Activated CD8-positive, alpha-beta memory T cell treated with anti-CD3 and anti-CD28 coated beads, Interleukin-2, amount 10 ng/mL, durations not matched to agents 7 days and 5 days (primary cell): ENCODE data around the gene ADCK2. TPM values are rescaled to one million over a fixed set of nuclear protein-coding genes. Genes with fewer than 3 reads are reported as not detected.
"Not testable (repeated sequence)": the region's sequence is repeated elsewhere in the genome, so short reads cannot be mapped to it uniquely, and the experiment has no call there.

Experiments
- ATAC-seq: fragments of 150-1000 bp; cut with Tn5 transposase; one replicate; pipeline ENCODE4 v1.10.0; 2021; ENCODE audit warnings: moderate library complexity
- CTCF ChIA-PET: fragments of 350-600 bp; sonication (Branson Sonifier 250); formaldehyde crosslinking; loops from one replicate; lab custom pipeline; 2021; ENCODE audit warnings: antibody characterized with exemption; lab: Charles Lee
- DNase-seq: peaks from one replicate; pipeline ENCODE4 v3.0.0-alpha.2; 2020
- H3K27ac Mint-ChIP-seq: one replicate; pipeline ENCODE4 v1.8.0; 2021; ENCODE audit warnings: mild to moderate bottlenecking, mixed read lengths
- H3K27me3 Mint-ChIP-seq: one replicate; pipeline ENCODE4 v1.8.0; 2021; ENCODE audit warnings: mixed read lengths
- H3K36me3 Mint-ChIP-seq: one replicate; pipeline ENCODE4 v1.8.0; 2021; ENCODE audit warnings: mild to moderate bottlenecking, mixed read lengths
- H3K4me1 Mint-ChIP-seq: one replicate; pipeline ENCODE4 v1.8.0; 2021; ENCODE audit warnings: mixed read lengths
- H3K4me3 Mint-ChIP-seq: one replicate; pipeline ENCODE4 v1.8.0; 2021; ENCODE audit warnings: mild to moderate bottlenecking, moderate library complexity, mixed read lengths
- H3K9me3 Mint-ChIP-seq: one replicate; pipeline ENCODE4 v1.8.0; 2022; ENCODE audit warnings: low read depth, mixed read lengths
- total RNA-seq, 2 experiments: library from RNA; stranded (reverse); gene quantifications; one replicate each; pipeline ENCODE4 v1.2.3, GENCODE V29; 2021

Gene ADCK2
- total RNA-seq, 2 experiments from 2014 or later = 18.3 to 23.2 TPM

DNA sequence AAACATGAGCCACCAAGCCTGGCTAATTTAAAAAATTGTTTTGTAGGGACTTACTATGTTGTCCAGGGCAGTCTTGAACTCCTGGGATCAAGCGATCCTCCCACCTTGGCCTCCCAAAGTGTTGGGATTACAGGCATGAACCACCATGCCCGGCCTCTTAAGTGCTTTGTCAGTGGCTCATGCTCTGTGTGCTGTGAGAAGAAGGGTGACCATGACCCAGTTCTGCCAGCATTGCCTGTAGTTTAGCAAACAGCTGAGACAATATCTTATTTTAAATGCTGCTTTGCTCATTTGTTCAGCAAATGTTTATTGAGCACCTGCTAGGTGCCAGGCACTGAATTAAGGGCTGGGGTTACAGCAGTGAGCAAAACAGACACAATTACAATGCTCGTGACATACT, 9.0 kb downstream of the ADCK2 start:
- Mint-ChIP-seq H3K27me3 (no peaks in the 10 kb centered on the region), H3K4me3 (no peak overlapping the region)

DNA sequence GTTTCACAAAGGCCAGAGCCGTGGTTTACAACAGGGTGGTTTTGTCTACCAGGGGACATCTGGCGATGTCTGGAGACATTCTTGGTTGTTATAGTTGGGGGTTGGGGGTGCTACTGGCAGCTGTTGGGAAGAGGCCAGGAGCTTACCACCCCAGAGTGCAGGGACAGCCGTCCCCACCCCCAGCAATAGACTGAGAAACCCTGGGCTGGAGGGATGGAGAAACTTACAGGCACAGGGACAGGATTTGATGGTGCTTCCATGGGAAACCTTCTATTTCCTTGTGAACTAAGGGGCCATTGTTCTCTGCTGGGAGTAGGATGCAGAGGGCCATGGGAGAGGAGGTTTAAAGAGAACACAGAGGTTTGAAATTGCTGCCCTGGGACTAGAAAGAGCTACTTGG, 10.9 kb downstream of the ADCK2 start:
- no peaks in the 10 kb centered on the region for H3K27me3 Mint-ChIP-seq
- no peaks in the 10 kb centered on the region for H3K9me3 Mint-ChIP-seq
- DNase-seq (no peak), ATAC-seq (no peak)
- no peaks in the 10 kb centered on the region for H3K4me1 Mint-ChIP-seq
- no peak overlapping the region for H3K27ac Mint-ChIP-seq
- CTCF ChIA-PET = no interaction called here
- H3K4me3 Mint-ChIP-seq = no peak overlapping the region
- peaks cover 26% of the 10 kb centered on the region for H3K36me3 Mint-ChIP-seq

More for the DNA sequence above, 9.0 kb downstream of the ADCK2 start:
- Mint-ChIP-seq H3K27ac (no peak overlapping the region), H3K4me1 (no peaks in the 10 kb centered on the region), H3K9me3 (no peaks in the 10 kb centered on the region), H3K36me3 (peaks cover 22% of the 10 kb centered on the region)
- ATAC-seq (no peak), DNase-seq (no peak)
- CTCF ChIA-PET = no interaction called here

DNA sequence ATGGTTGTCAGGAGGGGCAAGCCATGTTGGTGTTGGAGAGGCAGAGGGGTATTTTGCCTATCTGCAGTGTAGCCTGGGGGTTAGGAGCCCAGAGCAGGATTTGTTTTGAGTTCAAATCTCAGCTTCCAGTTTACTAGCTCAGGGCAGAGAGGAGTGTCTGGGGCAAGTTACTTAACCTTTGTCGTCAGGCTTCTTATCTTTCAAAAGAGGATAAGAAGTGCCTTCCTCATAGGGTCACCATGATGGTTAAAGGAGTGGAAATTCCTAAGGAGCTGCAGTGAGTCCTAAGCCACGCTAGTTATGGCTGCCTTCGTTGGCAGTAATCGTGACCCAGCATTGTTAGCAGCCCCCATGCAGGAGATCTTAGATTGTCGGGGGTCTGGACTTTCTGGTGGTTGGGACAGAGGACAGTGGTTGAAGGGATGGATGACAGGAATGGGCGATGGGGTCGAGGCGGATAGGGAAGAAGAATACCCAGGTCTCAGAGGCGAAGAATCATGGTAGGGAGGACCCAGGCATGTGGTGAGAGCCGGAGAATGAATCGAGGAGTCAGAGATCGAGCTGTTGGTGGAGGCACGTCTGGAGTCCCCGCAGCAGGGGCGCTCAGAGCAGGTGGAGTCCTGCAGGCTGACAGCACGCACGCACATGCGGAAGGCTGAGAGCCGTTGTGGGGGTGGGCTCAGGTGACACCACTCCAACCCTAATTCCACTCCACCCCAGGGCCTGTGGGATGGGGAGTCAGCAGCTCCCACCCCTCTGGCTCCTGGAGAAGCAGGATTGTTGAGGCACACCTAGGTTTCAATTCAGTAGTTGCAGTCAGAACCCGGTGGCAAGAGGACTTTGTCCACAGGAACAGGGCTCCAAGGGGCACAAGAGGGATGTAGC, 11.6 kb downstream of the ADCK2 start:
- Mint-ChIP-seq H3K4me1 (no peaks in the 10 kb centered on the region), H3K27me3 (no peaks in the 10 kb centered on the region), H3K4me3 (no peak overlapping the region), H3K27ac (no peak overlapping the region), H3K36me3 (peaks cover 23% of the 10 kb centered on the region), H3K9me3 (no peaks in the 10 kb centered on the region)
- CTCF ChIA-PET = interaction anchor here (0.6 kb wide), 1 partner anchor 214 kb away, joined by 3 read pairs; no protein-coding TSS in a partner anchor
- ATAC-seq (no peak), DNase-seq (no peak)

DNA sequence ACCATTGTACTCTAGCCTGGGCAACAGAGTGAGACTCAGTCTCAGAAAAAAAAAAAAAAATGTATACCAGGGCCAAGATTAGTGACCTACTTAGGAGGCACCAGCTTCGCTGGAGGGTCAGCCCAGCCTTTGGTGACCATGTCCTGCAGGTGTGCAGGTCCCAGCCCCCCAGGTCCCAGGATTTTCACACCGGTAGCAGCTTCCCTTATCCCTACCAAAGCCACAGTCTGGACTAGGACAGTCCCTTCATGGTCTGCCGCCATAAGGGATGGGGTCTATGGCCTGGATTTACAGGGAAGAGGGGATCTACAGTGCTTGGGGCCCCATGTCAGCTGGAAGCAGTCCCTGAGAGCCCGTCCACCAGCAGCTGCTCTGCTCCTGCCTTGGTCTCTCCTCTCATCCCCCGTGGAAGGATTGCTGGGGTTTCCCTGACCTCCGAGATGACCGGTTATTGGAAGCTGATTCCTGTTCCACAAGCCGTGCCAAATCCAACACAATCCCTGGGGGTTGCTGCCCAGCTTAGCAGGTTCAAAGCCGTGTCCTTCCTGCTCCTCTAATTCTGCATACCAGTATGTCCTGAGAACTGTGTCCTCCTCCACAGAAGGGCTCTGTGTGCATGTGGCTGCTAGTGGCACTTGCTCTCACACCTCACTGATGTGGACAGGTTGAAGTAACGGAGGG, 12.8 kb downstream of the ADCK2 start:
- CTCF ChIA-PET = interaction anchor here (0.6 kb wide), 1 partner anchor 213 kb away, joined by 3 read pairs; no protein-coding TSS in a partner anchor
- ATAC-seq (no peak), DNase-seq (no peak)
- H3K4me3 Mint-ChIP-seq = no peak overlapping the region
- H3K9me3 Mint-ChIP-seq = no peaks in the 10 kb centered on the region
- H3K27me3 Mint-ChIP-seq = no peaks in the 10 kb centered on the region
- no peaks in the 10 kb centered on the region for H3K4me1 Mint-ChIP-seq
- H3K27ac Mint-ChIP-seq = no peak overlapping the region
- H3K36me3 Mint-ChIP-seq = peaks cover 17% of the 10 kb centered on the region

DNA sequence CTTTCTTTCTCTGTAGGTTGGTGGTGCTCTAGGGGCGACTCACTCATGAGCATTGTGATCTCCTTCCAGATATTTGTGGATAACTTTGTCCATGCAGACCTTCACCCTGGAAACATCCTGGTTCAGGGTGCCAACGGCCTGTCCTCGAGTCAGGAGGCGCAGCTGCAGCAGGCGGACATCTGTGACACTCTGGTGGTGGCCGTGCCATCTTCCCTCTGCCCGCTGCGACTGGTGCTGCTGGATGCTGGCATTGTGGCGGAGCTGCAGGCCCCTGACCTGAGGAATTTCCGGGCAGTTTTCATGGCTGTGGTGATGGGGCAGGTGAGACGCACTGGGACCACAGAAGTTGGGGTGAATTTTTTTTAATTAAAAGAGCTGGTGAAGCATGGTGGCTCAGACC, 14.2 kb downstream of the ADCK2 start:
- H3K27me3 Mint-ChIP-seq = no peaks in the 10 kb centered on the region
- ATAC-seq (no peak), DNase-seq (no peak)
- no peak overlapping the region for H3K4me3 Mint-ChIP-seq
- H3K27ac Mint-ChIP-seq = no peak overlapping the region
- peaks cover under 1% of the 10 kb centered on the region for H3K4me1 Mint-ChIP-seq
- CTCF ChIA-PET = interaction anchor here (1.3 kb wide), 1 partner anchor 328 kb away, joined by 3 read pairs; the partner anchor contains the start of gene MRPS33
- peaks cover 13% of the 10 kb centered on the region for H3K36me3 Mint-ChIP-seq
- no peaks in the 10 kb centered on the region for H3K9me3 Mint-ChIP-seq

DNA sequence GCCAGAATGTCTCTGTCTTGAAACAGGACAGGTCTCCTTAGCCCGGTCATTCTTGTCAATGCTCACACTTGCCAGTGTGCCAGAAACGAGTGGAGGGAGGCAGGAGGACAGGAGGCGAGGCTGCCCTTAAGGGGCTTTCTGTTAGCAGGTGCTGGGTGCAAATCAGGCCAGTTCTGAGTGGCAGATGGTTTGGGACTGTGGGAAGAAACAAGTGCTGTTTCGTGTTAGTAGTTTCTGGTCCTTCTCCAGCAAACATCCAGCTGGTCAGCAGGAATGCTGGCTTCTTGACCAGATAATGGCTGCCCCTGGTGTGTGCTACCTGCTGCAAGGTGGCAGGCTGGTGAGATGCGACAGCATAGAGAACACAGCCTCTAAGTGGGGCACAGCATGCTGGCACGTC, 15.6 kb downstream of the ADCK2 start:
- DNase-seq = no peak
- H3K4me3 Mint-ChIP-seq = no peak overlapping the region
- no peak for ATAC-seq
- H3K4me1 Mint-ChIP-seq = peaks cover 12% of the 10 kb centered on the region
- peaks cover 18% of the 10 kb centered on the region for H3K36me3 Mint-ChIP-seq
- no peak overlapping the region for H3K27ac Mint-ChIP-seq
- H3K27me3 Mint-ChIP-seq = no peaks in the 10 kb centered on the region
- no peaks in the 10 kb centered on the region for H3K9me3 Mint-ChIP-seq
- CTCF ChIA-PET = no interaction called here

DNA sequence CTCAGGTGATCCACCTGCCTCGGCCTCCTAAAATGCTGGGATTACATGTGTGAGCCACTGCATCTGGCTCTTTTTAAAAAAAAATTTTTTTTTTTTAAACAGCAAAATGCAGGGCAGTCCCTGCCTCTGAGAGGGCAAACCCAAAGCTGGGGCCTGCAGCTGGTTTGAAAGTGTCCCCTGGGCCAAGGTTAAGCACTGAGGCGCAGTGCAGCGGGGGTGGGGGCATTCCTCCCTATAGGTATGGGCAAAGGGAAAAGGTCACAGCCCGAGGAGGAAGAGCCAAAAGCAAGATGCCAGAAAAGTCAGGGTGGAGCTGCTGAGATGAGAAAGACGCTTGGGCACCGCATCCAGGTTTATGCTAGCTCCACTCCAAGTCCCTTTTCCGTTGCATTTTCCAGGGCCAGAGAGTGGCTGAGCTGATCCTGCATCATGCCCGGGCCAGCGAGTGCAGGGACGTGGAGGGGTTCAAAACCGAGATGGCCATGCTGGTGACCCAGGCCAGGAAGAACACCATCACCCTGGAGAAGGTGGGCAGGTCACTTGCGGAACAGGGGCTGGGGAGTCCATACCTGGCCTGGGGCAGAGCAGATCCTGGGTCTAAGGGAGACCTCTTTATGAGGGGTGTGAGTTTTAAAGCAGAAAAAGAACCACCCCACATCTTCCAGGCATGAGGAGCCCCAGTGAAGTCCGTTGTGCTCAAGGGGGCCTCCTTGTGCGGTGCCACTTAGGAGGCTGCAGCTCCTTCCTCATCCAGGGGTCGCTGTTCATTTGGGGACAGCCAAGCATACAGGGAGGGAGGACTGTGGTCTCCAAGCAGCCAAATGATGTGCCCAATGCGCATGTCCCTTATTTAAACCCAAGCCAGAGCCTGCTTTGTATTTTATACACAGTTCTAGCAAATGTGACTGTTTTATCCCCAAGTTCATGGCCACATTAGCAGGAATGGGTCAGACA, 16.7 kb downstream of the ADCK2 start:
- Mint-ChIP-seq H3K4me3 (no peak overlapping the region), H3K4me1 (peaks cover 13% of the 10 kb centered on the region), H3K9me3 (no peaks in the 10 kb centered on the region), H3K27me3 (no peaks in the 10 kb centered on the region), H3K27ac (no peak overlapping the region), H3K36me3 (peaks cover 15% of the 10 kb centered on the region)
- ATAC-seq (no peak), DNase-seq (no peak)
- CTCF ChIA-PET = interaction anchor here (1.0 kb wide), 1 partner anchor 20 kb away, joined by 3 read pairs; no protein-coding TSS in a partner anchor

DNA sequence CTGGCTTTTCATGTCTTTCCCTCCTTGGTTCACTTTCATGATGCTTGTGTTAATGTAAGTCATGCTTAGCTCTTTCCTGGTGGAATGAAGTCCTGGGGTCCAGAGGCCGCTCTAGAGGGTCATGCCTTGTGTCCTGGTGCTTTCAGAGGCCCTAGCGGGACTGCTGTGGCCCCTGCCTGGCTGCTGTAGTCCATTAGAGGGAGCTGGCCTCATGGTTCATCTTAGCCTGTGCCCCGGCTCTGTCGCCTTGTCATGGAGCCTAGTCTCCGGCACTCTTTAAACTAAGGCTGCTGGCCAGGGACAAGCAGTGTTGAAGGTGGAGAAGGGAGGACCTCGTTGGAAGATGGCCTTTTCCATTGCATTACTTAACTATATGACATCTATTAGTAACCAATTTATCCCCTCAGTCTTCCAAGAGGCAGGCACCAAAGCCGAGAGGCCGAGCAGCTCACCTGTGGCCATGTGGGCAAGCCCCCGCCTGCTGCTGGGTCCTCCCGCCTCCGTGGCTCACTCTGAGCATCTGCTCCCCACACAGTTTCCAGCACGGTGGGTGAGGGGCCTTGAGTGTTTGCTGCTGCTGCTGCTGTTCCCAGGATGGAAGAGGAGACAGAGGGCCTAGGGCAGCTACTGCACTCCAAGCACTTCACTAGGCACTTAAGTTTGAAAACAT, 18.8 kb downstream of the ADCK2 start:
- Mint-ChIP-seq H3K27me3 (no peaks in the 10 kb centered on the region), H3K27ac (no peak overlapping the region), H3K36me3 (peaks cover 12% of the 10 kb centered on the region), H3K4me3 (no peak overlapping the region), H3K4me1 (peaks cover 18% of the 10 kb centered on the region), H3K9me3 (no peaks in the 10 kb centered on the region)
- no peak for ATAC-seq
- CTCF ChIA-PET = no interaction called here
- DNase-seq = no peak

DNA sequence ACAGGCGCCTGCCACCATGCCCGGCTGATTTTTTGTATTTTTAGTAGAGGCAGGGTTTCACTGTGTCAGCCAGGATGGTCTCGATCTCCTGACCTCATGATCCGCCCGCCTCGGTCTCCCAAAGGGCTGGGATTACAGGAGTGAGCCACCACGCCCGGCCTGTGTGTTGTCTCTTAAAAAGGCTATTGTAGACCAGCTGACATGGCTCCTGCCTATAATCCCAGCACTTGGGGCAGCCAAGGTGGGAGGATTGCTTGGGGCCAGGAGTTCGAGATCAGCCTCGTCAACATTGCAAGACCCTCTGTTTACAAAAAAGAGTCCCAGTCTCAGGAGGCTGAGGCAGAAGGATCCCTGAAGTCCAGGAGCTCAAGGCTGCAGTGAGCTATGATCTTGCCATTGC, 21.1 kb downstream of the ADCK2 start:
- DNase-seq, H3K4me3 Mint-ChIP-seq, H3K9me3 Mint-ChIP-seq, ATAC-seq, H3K27ac Mint-ChIP-seq, H3K27me3 Mint-ChIP-seq: not testable (repeated sequence)
- CTCF ChIA-PET = interaction anchor here (1.4 kb wide), 1 partner anchor 176 kb away, joined by 3 read pairs; no protein-coding TSS in a partner anchor
- peaks cover 12% of the 10 kb centered on the region for H3K36me3 Mint-ChIP-seq
- peaks cover 33% of the 10 kb centered on the region for H3K4me1 Mint-ChIP-seq

DNA sequence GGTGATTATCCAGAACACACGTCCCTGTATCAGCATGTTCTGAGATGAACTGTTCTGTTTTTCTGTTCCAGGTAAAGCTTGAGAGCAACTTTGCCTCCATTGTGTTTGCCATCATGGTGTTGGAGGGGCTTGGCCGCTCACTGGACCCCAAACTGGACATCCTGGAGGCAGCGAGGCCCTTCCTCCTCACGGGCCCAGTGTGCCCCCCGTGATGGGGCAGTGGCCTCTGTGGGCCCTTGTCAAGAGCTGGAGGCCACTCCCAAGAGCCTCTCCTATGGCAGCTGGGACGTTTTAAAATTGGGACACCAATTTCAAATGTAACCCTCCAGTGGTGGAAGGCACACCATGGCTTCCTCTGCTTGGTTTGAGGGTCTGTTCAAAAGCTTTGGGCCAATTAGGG, 21.8 kb downstream of the ADCK2 start:
- Mint-ChIP-seq H3K36me3 (peaks cover 12% of the 10 kb centered on the region), H3K27ac (no peak overlapping the region), H3K4me3 (no peak overlapping the region), H3K9me3 (no peaks in the 10 kb centered on the region), H3K27me3 (no peaks in the 10 kb centered on the region), H3K4me1 (peaks cover 38% of the 10 kb centered on the region)
- DNase-seq = peak; percentile 25
- CTCF ChIA-PET = no interaction called here
- no peak for ATAC-seq

DNA sequence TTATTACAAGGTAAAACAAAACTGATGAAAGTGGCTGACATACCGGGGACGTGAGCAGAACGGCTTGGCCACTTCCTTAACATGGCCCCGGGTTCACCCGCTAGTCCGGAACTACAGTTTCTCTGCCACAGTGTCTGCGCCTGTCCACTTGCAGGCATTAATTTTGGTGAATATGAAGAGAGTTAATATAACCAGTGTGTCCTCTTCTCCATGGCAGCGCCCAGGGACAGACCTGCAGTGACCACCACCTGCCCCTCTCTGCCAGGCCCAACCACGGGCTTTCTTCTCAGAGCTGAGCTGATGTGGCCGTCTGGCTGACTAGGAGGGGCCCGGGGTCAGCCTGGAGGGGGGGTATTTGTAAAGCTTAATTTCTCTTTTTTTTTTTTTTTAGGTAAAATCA, 22.6 kb downstream of the ADCK2 start:
- CTCF ChIA-PET = interaction anchor here (1.3 to 2.0 kb wide), 2 partner anchors 22 to 228 kb away, joined by 4 read pairs; partner anchors contain the start of gene ADCK2
- H3K9me3 Mint-ChIP-seq = no peaks in the 10 kb centered on the region
- H3K27me3 Mint-ChIP-seq = no peaks in the 10 kb centered on the region
- ATAC-seq = no peak
- DNase-seq = peak; percentile 35
- peaks cover 42% of the 10 kb centered on the region for H3K4me1 Mint-ChIP-seq
- H3K4me3 Mint-ChIP-seq = no peak overlapping the region
- no peak overlapping the region for H3K27ac Mint-ChIP-seq
- peaks cover 15% of the 10 kb centered on the region for H3K36me3 Mint-ChIP-seq

DNA sequence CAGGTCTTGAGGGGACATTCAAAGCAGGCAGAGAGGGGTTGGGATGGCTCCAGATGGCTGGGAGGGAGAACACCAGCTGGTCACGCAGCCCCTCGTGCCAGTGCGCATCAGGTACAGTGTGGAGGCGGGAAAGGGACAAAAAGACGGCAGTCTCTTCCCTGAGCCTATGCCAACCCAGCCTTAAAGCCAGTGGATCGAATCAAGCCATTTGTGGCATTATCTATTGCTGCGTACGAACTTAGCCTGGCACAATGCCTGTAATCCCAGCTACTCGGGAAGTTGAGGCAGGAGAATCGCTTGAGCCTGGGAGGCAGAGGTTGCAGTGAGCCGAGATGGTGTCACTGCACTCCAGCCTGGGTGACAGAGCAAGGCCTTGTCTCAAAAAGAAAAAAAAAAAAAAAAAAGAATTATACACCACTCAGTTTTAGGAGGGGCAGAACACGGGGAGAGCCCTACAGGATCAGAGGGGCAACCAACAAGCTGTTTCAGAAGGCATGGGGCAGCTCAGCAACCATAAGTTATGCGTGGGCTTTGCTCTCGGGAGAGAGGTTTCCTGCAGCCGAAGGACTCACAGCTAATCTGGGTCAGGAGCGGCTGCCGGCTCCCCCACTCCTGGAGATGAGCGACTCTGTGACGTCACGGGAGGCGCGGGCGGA, 23.4 kb downstream of the ADCK2 start:
- Mint-ChIP-seq H3K27ac (peak overlapping the region; percentile 96), H3K4me1 (peaks cover 42% of the 10 kb centered on the region), H3K4me3 (peak overlapping the region; percentile 97), H3K36me3 (peaks cover 15% of the 10 kb centered on the region), H3K9me3 (no peaks in the 10 kb centered on the region), H3K27me3 (no peaks in the 10 kb centered on the region)
- no peak for ATAC-seq
- CTCF ChIA-PET = interaction anchor here (1.3 to 2.0 kb wide), 2 partner anchors 23 to 228 kb away, joined by 4 read pairs; partner anchors contain the start of gene ADCK2
- peak; percentile 96 for DNase-seq
